Neutrophil (primary cell): ENCODE data around the gene CEPT1.

Experiments
- H3K27ac ChIP-seq: fragments of 200-600 bp; sonication (generic); 2 replicates; pipeline ENCODE4 v1.5.1; 2016; ENCODE audit warnings: mild to moderate bottlenecking, moderate library complexity
- H3K27me3 ChIP-seq: fragments of 200-600 bp; sonication (generic); 2 replicates; pipeline ENCODE4 v1.6.0; 2016; ENCODE audit warnings: mild to moderate bottlenecking
- H3K36me3 ChIP-seq: fragments of 200-600 bp; sonication (generic); 2 replicates; pipeline ENCODE4 v1.5.1; 2017
- H3K4me1 ChIP-seq, 2 experiments: fragments of 200-600 bp in 1 of 2; sonication (generic) in 1 of 2; 1 replicate in 1 of 2; 2 replicates in 1 of 2; pipeline versions ENCODE4 v1.5.1 to v1.6.1; 2013 to 2016; ENCODE audit warnings: low read depth in 1 of 2, low read length in 1 of 2, mild to moderate bottlenecking in 1 of 2, moderate library complexity in 1 of 2; ENCODE audit not compliant: control insufficient read depth in 1 of 2, insufficient read depth in 1 of 2
- H3K4me3 ChIP-seq, 2 experiments: fragments of 200-600 bp in 1 of 2; sonication (generic) in 1 of 2; 1 replicate in 1 of 2; 2 replicates in 1 of 2; pipeline ENCODE4 v1.5.1; 2013 to 2016; ENCODE audit warnings: low read depth in 1 of 2, low read length in 1 of 2, mild to moderate bottlenecking in 1 of 2, moderate library complexity in 1 of 2
- H3K9me3 ChIP-seq: fragments of 200-600 bp; sonication (generic); 2 replicates; pipeline ENCODE4 v1.5.1; 2016
- CTCF ChIP-seq: fragments of 200-600 bp; sonication (generic); IDR thresholded peaks from 2 replicates; pipeline ENCODE4 v1.5.1; 2016; ENCODE audit warnings: antibody characterized with exemption

CEPT1 gene

DNA sequence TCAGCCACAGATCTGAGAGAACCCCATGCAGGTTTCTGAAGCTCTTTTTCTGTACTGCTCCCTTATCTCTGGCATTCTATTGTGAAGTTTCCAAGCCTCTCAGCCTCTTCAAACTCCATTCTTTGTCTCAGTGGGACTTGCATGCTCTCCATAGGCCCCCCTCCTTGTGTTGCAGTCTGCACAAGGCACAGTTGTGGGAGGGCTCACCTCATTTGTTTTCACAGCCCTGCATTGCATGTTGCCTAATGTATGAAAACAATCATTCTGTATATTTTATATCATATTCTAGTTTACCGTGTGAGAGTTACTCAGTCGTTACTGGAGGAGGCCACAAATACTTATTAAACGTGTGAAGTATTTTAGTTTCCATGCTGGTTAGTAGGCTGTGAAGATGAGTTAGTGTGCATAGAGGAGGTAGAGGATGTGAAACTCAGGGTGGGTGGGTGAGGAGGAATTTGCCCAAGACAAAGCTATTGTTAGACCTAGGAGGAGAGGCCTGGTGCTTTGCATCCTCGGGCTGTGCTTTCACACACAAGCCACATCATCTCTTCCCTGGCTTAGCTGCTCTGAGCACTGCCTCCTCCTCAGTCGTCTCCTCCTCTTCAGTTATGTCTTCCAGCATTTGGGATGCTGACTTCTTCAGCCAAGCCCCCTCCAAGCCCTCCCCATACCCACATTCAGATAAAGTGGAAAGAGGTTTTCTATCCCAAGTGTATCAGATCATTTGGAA, 79.7 kb downstream of the CEPT1 start:
- Histone ChIP-seq H3K27ac (no peak overlapping the region), H3K4me3 (no peak overlapping the region), H3K4me1 (peaks cover 54 to 55% of the 10 kb centered on the region in 2 experiments), H3K9me3 (no peaks in the 10 kb centered on the region), H3K27me3 (no peaks in the 10 kb centered on the region), H3K36me3 (no peaks in the 10 kb centered on the region)
- TF ChIP-seq CTCF = no peak

GRCh38 chr1:111220302-111220890, 80.4 kb downstream of the CEPT1 start:
- no peaks in the 10 kb centered on the region for H3K36me3 ChIP-seq
- H3K27me3 ChIP-seq = no peaks in the 10 kb centered on the region
- peaks cover 48 to 49% of the 10 kb centered on the region in 2 experiments for H3K4me1 ChIP-seq
- no peak overlapping the region for H3K27ac ChIP-seq
- H3K4me3 ChIP-seq = no peak overlapping the region
- no peak for TF ChIP-seq CTCF
- no peaks in the 10 kb centered on the region for H3K9me3 ChIP-seq

DNA sequence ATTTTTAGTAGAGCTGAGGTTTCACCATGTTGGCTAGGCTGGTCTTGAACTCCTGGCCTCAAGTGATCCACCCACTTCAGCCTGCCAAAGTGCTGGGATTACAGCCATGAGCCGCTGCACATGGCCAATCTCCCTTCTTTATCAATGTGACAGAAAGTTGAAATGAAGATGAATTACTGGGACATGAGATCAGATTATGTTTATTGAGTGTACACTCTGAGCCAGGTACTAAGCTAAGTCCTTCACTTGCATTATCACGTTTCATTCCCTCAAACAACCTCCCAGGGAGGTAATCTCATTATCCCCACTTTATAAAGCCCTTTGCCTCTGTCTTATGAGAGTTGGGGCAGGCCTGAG, 81.2 kb downstream of the CEPT1 start:
- Histone ChIP-seq H3K9me3 (no peaks in the 10 kb centered on the region), H3K36me3 (no peaks in the 10 kb centered on the region), H3K4me3 (peak overlapping the region; percentile 22 to 32), H3K27me3 (no peaks in the 10 kb centered on the region), H3K27ac (peak overlapping the region; percentile 81), H3K4me1 (peaks cover 39 to 40% of the 10 kb centered on the region in 2 experiments)
- no peak for TF ChIP-seq CTCF

GRCh38 chr1:111221633-111222291, 81.7 kb downstream of the CEPT1 start:
- Histone ChIP-seq H3K4me3 (peak overlapping the region; percentile 22 to 32), H3K36me3 (no peaks in the 10 kb centered on the region), H3K9me3 (no peaks in the 10 kb centered on the region), H3K4me1 (peaks cover 34 to 35% of the 10 kb centered on the region in 2 experiments), H3K27me3 (no peaks in the 10 kb centered on the region), H3K27ac (peak overlapping the region; percentile 81)
- no peak for TF ChIP-seq CTCF

DNA sequence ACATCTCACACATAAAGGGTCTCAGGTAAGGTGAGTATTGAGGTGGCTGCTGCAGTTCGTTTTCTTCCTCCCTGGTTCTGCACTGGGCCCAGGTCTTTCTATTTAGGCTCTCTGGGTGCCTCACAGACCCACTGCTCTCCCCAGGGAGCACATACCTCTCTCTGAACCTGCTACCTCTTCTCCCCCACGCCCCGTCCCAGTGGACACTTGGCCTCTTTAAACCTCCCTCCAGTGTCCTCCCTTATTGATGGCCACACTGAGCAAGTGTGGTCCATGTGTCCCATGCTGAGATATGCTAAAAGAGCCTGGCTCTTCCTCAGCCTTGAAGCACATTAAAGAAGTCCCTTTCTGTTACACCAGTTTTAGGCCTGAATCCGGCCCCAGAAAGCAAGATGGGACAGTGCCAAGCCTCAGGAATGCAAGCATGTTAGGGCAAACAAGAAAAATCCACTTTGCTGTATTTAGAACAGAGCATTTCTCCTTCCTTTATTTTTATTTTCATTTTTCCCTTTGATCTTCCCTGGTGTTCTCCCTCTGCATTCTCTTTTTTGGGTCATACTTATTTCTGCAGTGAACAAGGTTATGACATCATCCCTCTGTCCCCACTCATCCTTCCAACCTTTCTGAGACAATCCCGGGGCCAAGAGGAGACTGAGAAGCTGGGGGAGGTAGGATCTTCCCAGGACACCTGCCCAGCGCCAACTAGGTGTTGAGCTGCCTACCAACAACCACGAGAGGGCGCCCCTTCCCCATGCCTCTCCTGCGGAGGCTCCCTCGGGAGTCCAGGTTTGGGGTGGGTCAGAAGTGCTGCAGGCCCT, 82.5 kb downstream of the CEPT1 start:
- H3K9me3 ChIP-seq = no peaks in the 10 kb centered on the region

More for the DNA sequence above, 82.5 kb downstream of the CEPT1 start:
- Histone ChIP-seq H3K27ac (peak overlapping the region; percentile 81), H3K36me3 (no peaks in the 10 kb centered on the region), H3K4me3 (peak overlapping the region; percentile 14 to 32), H3K27me3 (no peaks in the 10 kb centered on the region), H3K4me1 (peaks cover 36 to 39% of the 10 kb centered on the region in 2 experiments)
- peak; percentile 87 for TF ChIP-seq CTCF
